Mononuclear cell (primary cell): ENCODE measurements around the gene USP7. TPM values are rescaled to one million over a fixed set of nuclear protein-coding genes. Genes with fewer than 3 reads are reported as not detected.
"Not testable (repeated sequence)": the region's sequence is repeated elsewhere in the genome, so short reads cannot be mapped to it uniquely, and the experiment has no call there.

Experiments used
- H3K27me3 ChIP-seq: 2 replicates; pipeline ENCODE4 v1.6.0; 2011; ENCODE audit warnings: low read length, control low read depth; ENCODE audit not compliant: insufficient read depth
- H3K4me1 ChIP-seq: 2 replicates; pipeline ENCODE4 v1.5.1; 2011; ENCODE audit warnings: mild to moderate bottlenecking, low read length, control low read depth; ENCODE audit not compliant: insufficient read depth
- H3K4me3 ChIP-seq: 2 replicates; pipeline ENCODE4 v1.5.1; 2011; ENCODE audit warnings: mild to moderate bottlenecking, low read length, moderate library complexity
- H3K9me3 ChIP-seq: 2 replicates; pipeline ENCODE4 v1.5.1; 2011; ENCODE audit warnings: low read depth, mild to moderate bottlenecking, control low read depth, low read length
- total RNA-seq: library from RNA; depleted of rRNA; stranded (reverse); fragments of >200 nt; gene quantifications from one replicate; pipeline ENCODE4 v1.2.3, GENCODE V29; 2012

Gene USP7
- total RNA-seq, 1 donor, result 209 TPM

DNA sequence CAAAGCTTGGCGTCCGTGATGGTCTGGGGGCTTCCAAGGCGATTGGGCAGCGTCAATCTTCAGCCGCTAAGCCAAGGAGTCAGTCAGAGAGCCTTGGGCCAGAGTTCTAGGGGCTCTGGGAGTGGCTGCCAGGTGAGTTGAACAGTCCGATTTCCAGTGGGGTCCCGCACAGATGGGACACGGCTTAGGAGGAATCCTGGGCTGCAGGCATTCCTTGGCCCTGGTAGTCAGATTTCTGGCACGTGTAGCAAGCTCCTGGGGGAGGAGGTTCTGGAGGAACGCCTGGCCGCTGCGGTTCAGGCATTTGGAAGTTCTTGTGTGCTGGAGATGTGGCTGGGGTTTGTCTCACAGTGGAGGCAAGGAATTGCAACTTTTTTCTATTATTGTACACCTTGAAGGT, 120.4 kb downstream of the USP7 start:
- H3K4me1 ChIP-seq, H3K9me3 ChIP-seq, H3K27me3 ChIP-seq, H3K4me3 ChIP-seq: not testable (repeated sequence)

Other genes starting within 250 kb of the USP7 start
- 1.3 TPM for gene TMEM186, start 166.3 kb downstream of the USP7 start, total RNA-seq
- 19.7 TPM for gene PMM2, start 166.1 kb downstream of the USP7 start, total RNA-seq
- 22.4 TPM for gene CARHSP1, start 94.9 kb downstream of the USP7 start, total RNA-seq
- gene LITAFD, start 81.6 kb downstream of the USP7 start, total RNA-seq, result not detected
- 143 TPM for gene HAPSTR1, start 127.7 kb upstream of the USP7 start, total RNA-seq